Urinary bladder (tissue), 4 donors: ENCODE results near the gene IGF2R. TPM values are rescaled to one million over a fixed set of nuclear protein-coding genes. Genes with fewer than 3 reads are reported as not detected.
"Not testable (repeated sequence)": the region's sequence is repeated elsewhere in the genome, so short reads cannot be mapped to it uniquely, and the experiment has no call there.

ENCODE experiments used
- DNase-seq: peaks from one replicate; pipeline ENCODE4 v3.0.0-alpha.2; 2015; ENCODE audit errors: extremely low spot score
- H3K27ac ChIP-seq: one replicate; pipeline ENCODE4 v1.5.1; 2013; ENCODE audit warnings: low read depth, mild to moderate bottlenecking, moderate library complexity
- H3K36me3 ChIP-seq: one replicate; pipeline ENCODE4 v1.6.1; 2013; ENCODE audit warnings: mild to moderate bottlenecking, moderate library complexity; ENCODE audit not compliant: insufficient read depth
- H3K4me1 ChIP-seq: one replicate; pipeline ENCODE4 v1.6.1; 2013; ENCODE audit warnings: mild to moderate bottlenecking, moderate library complexity; ENCODE audit not compliant: insufficient read depth
- H3K4me3 ChIP-seq: one replicate; pipeline ENCODE4 v1.5.1; 2013; ENCODE audit warnings: low read depth, low read length
- WGBS: extraction: QIAGEN DNeasy Blood & Tissue Kit; methylation state at CpG from one replicate; pipeline ENCODE4 v1.1.7; 2013; 5-methylcytosine and 5-hydroxymethylcytosine counted together
- polyA plus RNA-seq: library from polyadenylated mRNA; stranded (reverse); fragments of 200-250 nt; gene quantifications from one replicate; pipeline ENCODE4 v1.2.3, GENCODE V29; 2013
- total RNA-seq: library from RNA; depleted of rRNA; stranded (reverse); fragments of >200 nt; gene quantifications from one replicate; pipeline ENCODE4 v1.2.3, GENCODE V29; 2014
- donor health status: healthy with polysubstance abuse.
- donor health status: healthy.

IGF2R gene, protein sequence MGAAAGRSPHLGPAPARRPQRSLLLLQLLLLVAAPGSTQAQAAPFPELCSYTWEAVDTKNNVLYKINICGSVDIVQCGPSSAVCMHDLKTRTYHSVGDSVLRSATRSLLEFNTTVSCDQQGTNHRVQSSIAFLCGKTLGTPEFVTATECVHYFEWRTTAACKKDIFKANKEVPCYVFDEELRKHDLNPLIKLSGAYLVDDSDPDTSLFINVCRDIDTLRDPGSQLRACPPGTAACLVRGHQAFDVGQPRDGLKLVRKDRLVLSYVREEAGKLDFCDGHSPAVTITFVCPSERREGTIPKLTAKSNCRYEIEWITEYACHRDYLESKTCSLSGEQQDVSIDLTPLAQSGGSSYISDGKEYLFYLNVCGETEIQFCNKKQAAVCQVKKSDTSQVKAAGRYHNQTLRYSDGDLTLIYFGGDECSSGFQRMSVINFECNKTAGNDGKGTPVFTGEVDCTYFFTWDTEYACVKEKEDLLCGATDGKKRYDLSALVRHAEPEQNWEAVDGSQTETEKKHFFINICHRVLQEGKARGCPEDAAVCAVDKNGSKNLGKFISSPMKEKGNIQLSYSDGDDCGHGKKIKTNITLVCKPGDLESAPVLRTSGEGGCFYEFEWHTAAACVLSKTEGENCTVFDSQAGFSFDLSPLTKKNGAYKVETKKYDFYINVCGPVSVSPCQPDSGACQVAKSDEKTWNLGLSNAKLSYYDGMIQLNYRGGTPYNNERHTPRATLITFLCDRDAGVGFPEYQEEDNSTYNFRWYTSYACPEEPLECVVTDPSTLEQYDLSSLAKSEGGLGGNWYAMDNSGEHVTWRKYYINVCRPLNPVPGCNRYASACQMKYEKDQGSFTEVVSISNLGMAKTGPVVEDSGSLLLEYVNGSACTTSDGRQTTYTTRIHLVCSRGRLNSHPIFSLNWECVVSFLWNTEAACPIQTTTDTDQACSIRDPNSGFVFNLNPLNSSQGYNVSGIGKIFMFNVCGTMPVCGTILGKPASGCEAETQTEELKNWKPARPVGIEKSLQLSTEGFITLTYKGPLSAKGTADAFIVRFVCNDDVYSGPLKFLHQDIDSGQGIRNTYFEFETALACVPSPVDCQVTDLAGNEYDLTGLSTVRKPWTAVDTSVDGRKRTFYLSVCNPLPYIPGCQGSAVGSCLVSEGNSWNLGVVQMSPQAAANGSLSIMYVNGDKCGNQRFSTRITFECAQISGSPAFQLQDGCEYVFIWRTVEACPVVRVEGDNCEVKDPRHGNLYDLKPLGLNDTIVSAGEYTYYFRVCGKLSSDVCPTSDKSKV (N-terminal part only)
- total RNA-seq (46.6 TPM), polyA plus RNA-seq (32.1 TPM)

DNA sequence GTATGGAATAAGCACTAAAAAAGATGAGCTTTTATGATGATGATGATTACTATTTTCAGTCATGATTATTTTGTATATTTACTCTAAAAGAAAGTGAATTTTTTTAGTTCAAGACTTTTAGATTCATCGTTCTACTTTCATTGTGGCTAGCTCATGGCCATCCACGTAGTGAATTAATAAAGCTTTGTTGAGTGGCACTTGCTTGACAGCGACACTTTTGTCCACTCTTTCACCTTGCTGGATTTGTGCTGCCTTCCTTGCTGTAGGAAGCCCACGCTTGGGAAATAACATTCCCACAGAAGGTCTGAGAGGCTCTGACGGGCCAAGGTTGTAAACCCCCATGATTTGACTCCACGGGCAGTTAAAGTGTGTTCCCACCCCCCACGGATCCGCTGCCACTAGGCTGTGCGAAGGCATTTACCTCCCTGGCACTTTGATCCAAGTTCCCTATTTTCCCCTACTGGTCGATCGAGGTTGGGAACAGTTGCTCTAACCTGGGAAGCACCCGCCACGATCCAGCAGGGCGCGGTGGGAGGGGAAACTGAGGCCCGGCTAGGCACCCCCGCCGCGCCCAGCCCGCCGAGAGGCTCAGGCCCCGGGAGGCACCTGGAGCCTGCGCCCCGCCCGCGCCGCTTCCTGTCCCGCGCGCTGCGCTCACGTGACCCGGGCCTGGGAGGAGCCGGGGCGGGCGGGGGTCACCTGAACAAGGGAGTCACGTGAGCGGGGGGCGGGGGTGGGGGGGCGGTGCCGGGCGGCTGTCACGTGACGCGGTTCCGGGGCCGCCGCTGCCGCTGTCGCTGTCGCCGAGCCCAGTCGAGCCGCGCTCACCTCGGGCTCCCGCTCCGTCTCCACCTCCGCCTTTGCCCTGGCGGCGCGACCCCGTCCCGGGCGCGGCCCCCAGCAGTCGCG lies at the start of gene IGF2R:
Gene IGF2R, plus strand, starts transcription at position 788 of the 909 bp plus-strand sequence. CDS start 165 bp downstream, outside the sequence.
- 2% methylated on average over 68 of the region's 68 CpGs for whole genome bisulfite sequencing
- Histone ChIP-seq H3K27ac (peak within 1 kb of the TSS; percentile 87), H3K4me1 (peaks cover 3% of the 10 kb centered on the region), H3K4me3 (peak within 1 kb of the TSS; percentile 100), H3K36me3 (no peaks in the 10 kb centered on the region)
- peak; percentile 74 for DNase-seq

DNA sequence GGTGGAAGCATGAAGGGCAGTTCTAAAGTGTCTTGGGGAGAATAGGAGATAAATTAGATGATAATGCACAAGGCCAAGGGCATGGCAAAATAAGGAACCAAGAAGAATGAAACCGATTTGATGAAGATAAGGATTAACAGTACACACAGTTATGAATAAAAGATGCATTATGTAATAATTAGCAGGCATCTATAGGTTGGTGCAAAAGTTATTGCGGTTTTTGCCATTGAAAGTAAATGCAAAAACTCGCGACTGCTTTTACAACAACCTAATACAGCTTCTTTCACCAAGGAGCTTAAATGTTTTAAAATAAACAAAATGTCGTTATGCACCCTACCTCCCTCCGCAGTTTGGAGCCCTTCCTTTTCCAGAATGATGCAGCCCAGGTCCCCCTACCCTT lies 49.1 kb upstream of the IGF2R start:
- WGBS = 81% methylated on average over 6 of the region's 6 CpGs
- H3K4me3 ChIP-seq = no peak overlapping the region

DNA sequence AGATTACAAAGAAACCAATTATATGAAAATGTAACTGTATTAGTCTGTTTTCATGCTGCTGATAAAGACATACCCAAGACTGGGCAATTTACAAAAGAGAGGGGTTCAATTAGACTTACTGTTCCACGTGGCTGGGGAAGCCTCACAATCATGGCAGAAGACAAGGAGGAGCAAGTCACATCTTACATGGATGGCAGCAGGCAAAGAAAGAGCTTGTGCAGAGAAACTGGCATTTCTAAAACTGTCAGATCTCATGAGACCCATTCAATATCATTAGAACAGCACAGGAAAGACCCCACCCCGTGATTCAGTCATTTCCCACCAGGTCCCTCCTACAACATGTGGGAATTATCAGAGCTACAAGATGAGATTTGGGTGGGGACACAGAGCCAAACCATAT lies 44.7 kb upstream of the IGF2R start:
- H3K36me3 ChIP-seq, H3K27ac ChIP-seq, H3K4me1 ChIP-seq, H3K4me3 ChIP-seq, DNase-seq: not testable (repeated sequence)
- WGBS = 69% methylated on average over 2 of the region's 2 CpGs

More for the DNA sequence above, 49.1 kb upstream of the IGF2R start:
- no peak overlapping the region for H3K27ac ChIP-seq
- H3K4me1 ChIP-seq = no peaks in the 10 kb centered on the region
- no peak for DNase-seq
- no peaks in the 10 kb centered on the region for H3K36me3 ChIP-seq

DNA sequence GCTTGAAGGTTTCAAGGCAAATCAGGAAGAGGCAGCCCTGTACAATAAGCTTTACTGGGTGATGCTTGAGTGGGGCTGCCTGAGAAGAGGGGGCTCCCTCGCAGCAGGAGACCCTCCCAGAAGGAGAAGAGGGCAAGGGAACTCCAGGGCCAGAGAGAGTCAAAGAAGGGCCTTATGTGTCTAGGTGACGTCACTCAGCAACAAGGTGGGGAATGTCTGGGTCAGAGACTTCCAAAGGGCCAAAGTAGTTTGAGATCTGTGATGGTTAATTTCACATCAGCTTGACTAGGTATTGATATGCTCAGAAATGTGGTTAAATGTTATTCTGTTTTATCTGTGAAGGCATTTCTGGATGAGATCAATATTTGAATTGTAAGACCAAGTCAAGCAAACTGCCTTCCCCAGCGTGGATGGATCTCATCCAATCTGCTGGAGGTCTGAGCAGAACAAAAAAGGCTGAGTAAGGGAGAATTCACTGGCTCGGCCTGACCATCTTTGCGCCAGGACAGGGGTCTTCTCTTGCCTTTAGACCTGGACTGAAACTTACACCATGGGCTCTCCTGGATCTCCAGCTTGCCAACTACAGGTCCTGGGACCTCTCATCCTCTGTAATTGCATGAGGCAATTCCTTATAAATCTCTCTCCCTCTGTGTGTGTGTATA lies 42.2 kb upstream of the IGF2R start:
- no peak for DNase-seq
- 86% methylated on average over 5 of the region's 5 CpGs for WGBS
- Histone ChIP-seq H3K27ac (no peak overlapping the region), H3K36me3 (no peaks in the 10 kb centered on the region), H3K4me3 (no peak overlapping the region), H3K4me1 (no peaks in the 10 kb centered on the region)

DNA sequence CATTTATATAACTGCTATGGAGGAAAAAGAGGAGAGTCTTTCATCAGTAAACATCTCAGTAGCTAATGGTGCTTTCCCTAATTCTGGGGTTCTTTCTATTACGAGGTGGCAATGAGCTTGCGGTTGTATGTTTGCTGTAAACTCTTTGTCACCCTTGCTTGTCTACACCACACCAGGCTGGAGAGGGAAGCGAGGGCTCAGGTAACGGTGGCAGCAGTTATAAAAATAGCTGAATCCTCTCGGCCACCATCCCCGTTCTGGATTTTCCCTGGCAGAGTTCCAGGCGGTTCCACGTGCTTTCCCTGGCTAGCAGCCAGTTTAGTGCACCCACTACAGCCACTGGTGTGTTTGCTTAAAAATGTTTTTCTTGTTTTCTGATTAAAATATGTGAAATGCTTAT lies 39.1 kb upstream of the IGF2R start:
- no peaks in the 10 kb centered on the region for H3K36me3 ChIP-seq
- H3K4me1 ChIP-seq = no peaks in the 10 kb centered on the region
- no peak overlapping the region for H3K4me3 ChIP-seq
- WGBS = 31% methylated on average over 8 of the region's 8 CpGs
- no peak for DNase-seq
- no peak overlapping the region for H3K27ac ChIP-seq

DNA sequence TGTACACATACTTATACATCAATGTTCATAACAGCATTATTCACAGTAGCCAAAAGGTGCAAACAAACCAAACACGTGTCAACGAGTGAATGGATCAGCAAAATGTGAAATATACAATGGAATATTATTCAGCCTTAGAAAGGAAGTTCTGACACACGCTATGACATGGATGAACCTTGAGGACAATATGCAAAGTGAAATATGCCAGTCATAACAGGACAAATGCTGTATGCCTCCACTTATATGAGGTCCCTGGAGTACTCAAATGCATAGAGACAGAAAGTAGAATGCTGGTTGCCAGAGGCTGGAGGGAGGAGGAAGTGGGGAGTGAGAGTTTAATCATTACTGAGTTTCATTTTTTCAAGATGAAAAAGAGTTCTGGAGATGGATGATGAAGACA lies 37.8 kb upstream of the IGF2R start:
- no peak for DNase-seq
- WGBS = 89% methylated on average over 3 of the region's 3 CpGs
- Histone ChIP-seq H3K36me3 (no peaks in the 10 kb centered on the region), H3K4me1 (no peaks in the 10 kb centered on the region), H3K4me3 (no peak overlapping the region), H3K27ac (no peak overlapping the region)

DNA sequence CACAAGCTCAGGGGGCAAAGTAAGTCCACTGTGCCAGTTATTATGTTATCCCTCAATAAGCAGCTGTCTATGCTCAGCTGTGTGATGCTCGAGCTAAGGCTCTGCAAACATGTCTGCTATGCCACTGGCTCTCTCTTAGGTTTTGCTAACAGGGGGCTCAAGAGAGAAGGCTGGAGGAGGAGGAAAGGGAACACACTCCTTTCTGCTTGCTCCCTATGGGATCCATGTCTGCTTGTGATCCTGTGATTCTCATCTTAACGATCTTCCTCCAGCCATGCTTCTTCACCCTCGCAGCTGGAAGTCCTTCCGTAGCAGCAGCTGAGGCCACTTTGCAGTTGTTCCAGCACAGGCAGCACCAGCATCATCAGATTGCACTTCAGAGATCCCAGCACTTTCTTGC lies 37.0 kb upstream of the IGF2R start:
- Histone ChIP-seq H3K27ac (no peak overlapping the region), H3K4me1 (no peaks in the 10 kb centered on the region)
- WGBS = 45% methylated on average over 4 of the region's 4 CpGs

DNA sequence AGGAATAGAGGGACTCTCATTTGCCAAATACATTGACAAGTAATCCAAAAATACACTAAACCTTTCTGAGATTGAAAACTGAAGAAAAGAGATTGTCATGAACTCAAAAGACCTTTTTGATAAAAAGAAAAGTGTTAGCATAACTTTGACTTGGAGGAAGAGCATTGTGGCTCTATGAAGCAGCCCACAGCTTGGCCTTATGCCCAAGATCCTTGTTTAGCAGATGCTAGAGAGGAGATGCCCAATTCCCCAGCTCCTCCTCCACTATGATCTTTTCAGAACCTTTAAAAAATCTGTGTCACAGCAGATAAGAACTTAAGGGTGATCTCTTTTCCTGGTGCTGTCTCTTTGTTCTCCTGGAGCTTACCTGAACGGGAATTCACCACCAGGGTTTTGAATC lies 35.8 kb upstream of the IGF2R start:
- Histone ChIP-seq H3K36me3 (no peaks in the 10 kb centered on the region), H3K27ac (no peak overlapping the region), H3K4me1 (no peaks in the 10 kb centered on the region), H3K4me3 (no peak overlapping the region)
- no peak for DNase-seq
- 92% methylated on average over 1 of the region's 1 CpG for WGBS

More for the DNA sequence above, 37.0 kb upstream of the IGF2R start:
- Histone ChIP-seq H3K4me3 (no peak overlapping the region), H3K36me3 (no peaks in the 10 kb centered on the region)
- no peak for DNase-seq

DNA sequence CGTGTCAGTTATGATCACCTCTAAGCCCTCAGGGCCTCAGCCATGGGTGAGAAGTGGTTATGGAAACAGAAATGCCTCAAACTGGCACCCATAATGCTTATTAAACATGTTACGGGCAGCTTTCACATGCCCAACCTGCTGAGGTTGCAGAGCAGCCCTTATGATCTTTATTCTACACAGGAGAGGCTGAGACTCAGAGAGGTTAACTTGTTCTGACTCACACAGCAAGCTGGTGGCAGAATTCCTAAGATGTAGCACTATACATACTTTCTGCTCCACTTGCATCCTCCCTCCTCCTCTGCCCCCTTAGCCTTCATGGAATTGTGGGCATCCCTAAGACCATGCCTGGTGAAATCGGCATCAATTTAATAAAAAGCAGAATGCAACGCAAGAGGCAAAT lies 34.7 kb upstream of the IGF2R start:
- no peak overlapping the region for H3K4me3 ChIP-seq
- 90% methylated on average over 4 of the region's 4 CpGs for WGBS
- no peak overlapping the region for H3K27ac ChIP-seq
- no peaks in the 10 kb centered on the region for H3K36me3 ChIP-seq
- H3K4me1 ChIP-seq = no peaks in the 10 kb centered on the region
- no peak for DNase-seq

DNA sequence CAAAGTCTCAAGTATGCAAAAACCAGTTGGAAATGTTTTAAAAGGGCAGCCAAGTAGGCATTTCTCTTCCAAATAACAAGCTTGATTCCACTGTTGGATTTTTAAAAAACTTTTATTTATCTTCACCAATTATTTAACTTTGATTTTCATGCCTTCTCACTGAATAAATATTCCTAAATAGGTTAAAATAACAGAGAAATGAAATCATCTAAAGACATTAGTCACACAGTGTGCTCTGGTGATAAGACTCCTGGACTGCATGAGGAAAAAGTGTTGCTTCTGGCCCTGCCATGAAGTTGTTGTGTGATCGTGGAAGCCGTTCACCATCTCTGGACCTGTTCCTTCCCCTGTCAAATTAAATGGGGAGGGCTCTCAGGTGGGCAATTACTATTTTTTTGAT lies 33.8 kb upstream of the IGF2R start:
- H3K4me1 ChIP-seq = no peaks in the 10 kb centered on the region
- WGBS = 66% methylated on average over 2 of the region's 2 CpGs
- no peak overlapping the region for H3K27ac ChIP-seq
- no peak overlapping the region for H3K4me3 ChIP-seq
- DNase-seq = no peak
- no peaks in the 10 kb centered on the region for H3K36me3 ChIP-seq

DNA sequence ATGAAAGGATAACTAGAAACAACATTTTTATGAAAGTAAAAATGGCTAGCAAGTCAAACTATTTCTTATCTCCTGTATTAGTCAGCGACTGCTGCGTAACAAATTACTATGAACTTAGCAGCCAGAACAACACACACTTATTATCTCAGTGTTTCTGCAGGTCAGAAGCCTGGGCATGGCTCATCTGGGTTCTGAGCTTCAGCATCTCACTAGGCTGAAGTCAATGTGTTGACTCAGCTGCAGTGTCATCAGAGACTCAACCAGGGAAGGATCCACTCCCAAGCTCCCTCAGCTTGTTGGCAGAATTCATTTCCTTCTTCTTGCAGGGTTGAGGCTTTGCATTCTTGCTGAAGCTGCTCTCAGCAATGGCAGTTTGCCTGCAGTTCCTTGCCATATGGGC lies 33.2 kb upstream of the IGF2R start:
- Histone ChIP-seq H3K4me1 (no peaks in the 10 kb centered on the region), H3K27ac (no peak overlapping the region), H3K36me3 (no peaks in the 10 kb centered on the region), H3K4me3 (no peak overlapping the region)
- WGBS = 97% methylated on average over 2 of the region's 2 CpGs
- DNase-seq = no peak

DNA sequence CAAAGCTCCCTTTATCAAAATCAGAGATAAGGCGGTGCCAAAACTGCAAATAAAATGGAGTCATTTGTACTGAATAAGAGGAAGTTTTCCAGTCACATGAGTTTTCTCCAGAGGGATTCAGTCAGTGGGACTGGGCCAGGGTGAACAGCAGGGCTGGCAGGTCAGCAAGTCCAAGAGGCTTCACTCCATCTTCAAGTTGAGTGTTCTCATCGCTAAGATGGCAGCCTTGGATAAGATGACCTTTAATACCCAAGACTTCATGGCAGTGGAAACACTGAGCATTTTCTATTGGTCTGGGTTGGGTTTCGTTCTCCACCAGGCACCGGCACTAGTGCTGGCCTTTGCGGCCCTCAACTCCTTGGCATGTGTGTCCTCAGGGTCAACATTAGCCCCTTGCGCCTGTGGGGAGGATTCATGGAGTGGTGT lies 29.3 kb upstream of the IGF2R start:
- DNase-seq = no peak
- 62% methylated on average over 6 of the region's 6 CpGs for WGBS
- Histone ChIP-seq H3K4me3 (no peak overlapping the region), H3K27ac (no peak overlapping the region), H3K4me1 (no peaks in the 10 kb centered on the region), H3K36me3 (no peaks in the 10 kb centered on the region)
